Thoracic aorta (tissue), 2 donors: ENCODE data around the gene STXBP2. TPM values are rescaled to one million over a fixed set of nuclear protein-coding genes. Genes with fewer than 3 reads are reported as not detected.

Experiments
- ATAC-seq: fragments of 150-250 bp; one replicate; pipeline ENCODE4 v1.8.0; 2017; ENCODE audit warnings: low read depth; ENCODE audit not compliant: insufficient number of reproducible peaks, low FRiP score
- DNase-seq: peaks from one replicate; pipeline ENCODE4 v3.0.0-alpha.2; 2020; ENCODE audit warnings: low spot score
- H3K27ac ChIP-seq, 2 donors: fragments of 200-600 bp; sonication (generic); 1 replicate in 1 of 2; 2 replicates in 1 of 2; pipeline ENCODE4 v1.5.1; 2016; ENCODE audit warnings: mild to moderate bottlenecking in 2 of 2, moderate library complexity in 2 of 2
- H3K27me3 ChIP-seq: fragments of 200-600 bp; sonication (generic); replicated peaks from 2 replicates; pipeline ENCODE4 v1.6.0; 2016; ENCODE audit warnings: mild to moderate bottlenecking; ENCODE audit not compliant: insufficient read depth
- H3K36me3 ChIP-seq: fragments of 200-600 bp; sonication (generic); one replicate; pipeline ENCODE4 v1.5.1; 2016
- H3K4me1 ChIP-seq, 2 donors: fragments of 200-600 bp; sonication (generic); 1 replicate in 1 of 2; 2 replicates in 1 of 2; pipeline versions ENCODE4 v1.5.1 to v1.6.0; 2016; ENCODE audit warnings: low read depth in 2 of 2, mild to moderate bottlenecking in 1 of 2; ENCODE audit not compliant: control insufficient read depth in 1 of 2
- H3K4me3 ChIP-seq: fragments of 200-600 bp; sonication (generic); 2 replicates; pipeline ENCODE4 v1.5.1; 2016; ENCODE audit warnings: mild to moderate bottlenecking
- H3K9me3 ChIP-seq: fragments of 200-600 bp; sonication (generic); 2 replicates; pipeline ENCODE4 v1.5.1; 2016
- CTCF ChIP-seq: fragments of 200-600 bp; sonication (generic); IDR thresholded peaks from one replicate; pipeline ENCODE4 v1.5.1; 2019; ENCODE audit warnings: antibody characterized with exemption
- total RNA-seq, 2 donors: library from RNA; depleted of rRNA; stranded (reverse); fragments of >200 nt; gene quantifications; one replicate each; pipeline versions ENCODE4 v1.1.0 to v1.2.3, GENCODE V29; 2016

Gene STXBP2
- total RNA-seq, 2 donors from 2014 or later, result 20.2 to 23.4 TPM

- Histone ChIP-seq H3K27ac (no peak overlapping the region), H3K9me3 (no peaks in the 10 kb centered on the region), H3K4me3 (no peak overlapping the region), H3K4me1 (peaks cover 0 to 5% of the 10 kb centered on the region in 2 donors), H3K27me3 (peaks cover 6% of the 10 kb centered on the region), H3K36me3 (no peaks in the 10 kb centered on the region)
- no peak for ATAC-seq
- TF ChIP-seq CTCF, result no peak
- no peak for DNase-seq
Observed at GRCh38 chr19:7597689-7598088, 39.2 kb upstream of the STXBP2 start.

- TF ChIP-seq CTCF, result no peak
- DNase-seq (no peak), ATAC-seq (no peak)
- Histone ChIP-seq H3K36me3 (no peaks in the 10 kb centered on the region), H3K27ac (no peak overlapping the region), H3K4me1 (peaks cover 0 to 5% of the 10 kb centered on the region in 2 donors), H3K4me3 (no peak overlapping the region), H3K9me3 (no peaks in the 10 kb centered on the region), H3K27me3 (peaks cover 6% of the 10 kb centered on the region)
Observed at GRCh38 chr19:7598180-7598579, 38.7 kb upstream of the STXBP2 start.

- no peaks in the 10 kb centered on the region for H3K36me3 ChIP-seq
- no peak overlapping the region for H3K4me3 ChIP-seq
- ATAC-seq (no peak), DNase-seq (no peak)
- peaks cover 6% of the 10 kb centered on the region for H3K27me3 ChIP-seq
- peaks cover 0 to 5% of the 10 kb centered on the region in 2 donors for H3K4me1 ChIP-seq
- no peaks in the 10 kb centered on the region for H3K9me3 ChIP-seq
- TF ChIP-seq CTCF, result no peak
- H3K27ac ChIP-seq, result no peak overlapping the region
Observed at GRCh38 chr19:7600721-7601120, 36.2 kb upstream of the STXBP2 start.

- H3K4me3 ChIP-seq, result no peak overlapping the region
- no peaks in the 10 kb centered on the region for H3K9me3 ChIP-seq
- ATAC-seq (no peak), DNase-seq (no peak)
- no peak for TF ChIP-seq CTCF
- no peak overlapping the region for H3K27ac ChIP-seq
- no peaks in the 10 kb centered on the region for H3K4me1 ChIP-seq
- H3K27me3 ChIP-seq, result no peaks in the 10 kb centered on the region
- no peaks in the 10 kb centered on the region for H3K36me3 ChIP-seq
Observed at GRCh38 chr19:7602240-7602934, 34.5 kb upstream of the STXBP2 start.

- DNase-seq (no peak), ATAC-seq (no peak)
- Histone ChIP-seq H3K4me1 (no peaks in the 10 kb centered on the region), H3K9me3 (no peaks in the 10 kb centered on the region), H3K36me3 (no peaks in the 10 kb centered on the region), H3K4me3 (no peak overlapping the region), H3K27ac (no peak overlapping the region), H3K27me3 (no peaks in the 10 kb centered on the region)
- TF ChIP-seq CTCF, result no peak
Observed at GRCh38 chr19:7602935-7603497, 33.9 kb upstream of the STXBP2 start.
